ENCODE data around the gene AVPI1. TPM values are rescaled to one million over a fixed set of nuclear protein-coding genes. Genes with fewer than 3 reads are reported as not detected.

The AVPI1 gene
- total and polyA plus RNA-seq, 2 of the 13 experiments (the other 11 are each of a cell fraction or from before 2014, with no cell fraction given) = 39.8 to 61.2 TPM

- TF ChIP-seq CREB3 (CRISPR knock-in tag; IDR thresholded peaks at IDR 0.05) (no peak), HNRNPK (IDR thresholded peaks at IDR 0.05; ENCODE audit: low read depth, low read length, poor library complexity, severe bottlenecking) (no peak), ZNF75D (CRISPR knock-in tag; IDR thresholded peaks at IDR 0.05; ENCODE audit: borderline replicate concordance) (no peak), HNF4A (CRISPR knock-in tag; IDR thresholded peaks at IDR 0.05) (0 out of 2 replicates have a peak, but pooled peaks have one; percentile 7), CREB1 (IDR thresholded peaks at IDR 0.05) (no peak), CREB1 (CRISPR knock-in tag; IDR thresholded peaks at IDR 0.05) (0 out of 2 replicates have a peak, but pooled peaks have one; percentile 42), BRD4 (CRISPR knock-in tag; IDR thresholded peaks at IDR 0.05) (no peak), ZNF253 (CRISPR knock-in tag; IDR thresholded peaks at IDR 0.05; ENCODE audit: borderline replicate concordance) (no peak), ZNF275 (CRISPR knock-in tag; IDR thresholded peaks at IDR 0.05; ENCODE audit: borderline replicate concordance) (no peak), MLXIP (CRISPR knock-in tag; IDR thresholded peaks at IDR 0.05; ENCODE audit: borderline replicate concordance) (no peak), ZNF7 (CRISPR knock-in tag; IDR thresholded peaks at IDR 0.05) (no peak), E2F5 (CRISPR knock-in tag; conservative IDR thresholded peaks at IDR 0.05) (no peak), ZGPAT (CRISPR knock-in tag; IDR thresholded peaks at IDR 0.05) (0 out of 2 replicates have a peak, but pooled peaks have one; percentile 17), PCBP1 (IDR thresholded peaks at IDR 0.05; ENCODE audit: borderline replicate concordance, low read depth, low read length) (no peak), ZNF512B (CRISPR knock-in tag; IDR thresholded peaks at IDR 0.05; ENCODE audit: borderline replicate concordance) (no peak), AHR (CRISPR knock-in tag; IDR thresholded peaks at IDR 0.05) (no peak), NR2F6 (IDR thresholded peaks at IDR 0.05) (0 out of 2 replicates have a peak, but pooled peaks have one; percentile 29), NR2F6 (CRISPR knock-in tag; IDR thresholded peaks at IDR 0.05) (0 out of 2 replicates have a peak, but pooled peaks have one; percentile 23), HMGA1 (CRISPR knock-in tag; conservative IDR thresholded peaks at IDR 0.05) (no peak), ZNF780A (CRISPR knock-in tag; IDR thresholded peaks at IDR 0.05) (no peak)
Observed at GRCh38 chr10:97726636-97727178, 39.7 kb upstream of the AVPI1 start (continued).

All from HepG2 (cell line).